NCI-H2107 (cell line): ENCODE data around the gene COL1A1.

Experiments
- DNase-seq: peaks from one replicate; lab custom pipeline; 2025; lab: John Stamatoyannopoulos, UW

The COL1A1 gene

DNA sequence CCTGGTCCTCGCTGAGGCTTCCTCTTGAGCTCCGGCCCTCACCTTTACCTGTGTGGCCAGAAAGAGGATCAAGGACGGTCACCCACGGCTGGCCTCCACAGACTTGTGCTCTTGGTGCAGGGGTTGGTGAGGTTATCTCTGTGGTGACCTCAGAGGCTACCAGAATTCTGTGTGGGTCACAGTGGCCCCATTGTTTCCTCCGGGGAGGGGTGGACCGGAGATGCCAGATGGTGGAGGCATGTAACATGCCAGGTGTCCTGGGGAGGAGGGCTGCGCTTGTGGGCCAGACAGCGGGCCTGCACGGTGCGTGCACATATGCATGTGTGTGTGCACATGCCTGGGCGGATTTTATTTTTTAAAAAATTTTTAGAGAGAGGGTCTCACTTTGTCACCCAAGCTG is 29.3 kb downstream of the COL1A1 start:
- DNase-seq, result no peak

DNA sequence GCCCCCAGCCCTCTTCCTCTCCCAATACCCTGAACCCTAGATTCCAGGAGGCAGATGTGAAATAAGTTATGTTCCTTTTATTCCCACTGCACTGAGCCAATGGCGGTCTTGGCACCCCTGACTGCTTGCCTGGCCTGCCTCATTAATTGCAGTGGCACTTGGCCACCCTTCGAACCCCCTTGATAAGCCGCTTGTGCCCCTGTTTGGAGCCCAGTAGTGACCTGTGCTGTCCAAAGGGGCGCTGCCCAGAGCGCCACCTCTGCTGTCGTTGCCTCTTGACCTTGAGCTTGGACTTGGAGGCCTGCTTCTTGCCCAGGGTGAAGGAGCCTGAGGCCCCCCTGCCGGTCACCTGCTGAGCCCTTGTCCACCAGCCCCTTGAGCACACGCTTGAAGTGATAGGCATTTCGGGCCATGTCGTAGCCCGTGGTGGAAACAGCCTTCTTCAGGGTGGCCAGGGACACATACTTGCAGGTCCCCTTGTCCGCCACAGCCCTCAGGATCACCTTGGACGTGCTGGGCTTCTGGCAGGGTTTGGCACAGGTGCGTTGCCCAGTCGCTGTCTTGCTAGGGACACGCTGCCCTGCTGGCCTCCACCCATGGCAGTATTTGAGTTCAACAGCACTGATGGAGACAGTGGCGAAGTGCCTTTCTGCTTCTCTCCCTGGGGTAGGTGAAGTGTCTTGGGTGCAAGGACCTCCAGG is 29.9 kb downstream of the COL1A1 start:
- DNase-seq, result no peak

DNA sequence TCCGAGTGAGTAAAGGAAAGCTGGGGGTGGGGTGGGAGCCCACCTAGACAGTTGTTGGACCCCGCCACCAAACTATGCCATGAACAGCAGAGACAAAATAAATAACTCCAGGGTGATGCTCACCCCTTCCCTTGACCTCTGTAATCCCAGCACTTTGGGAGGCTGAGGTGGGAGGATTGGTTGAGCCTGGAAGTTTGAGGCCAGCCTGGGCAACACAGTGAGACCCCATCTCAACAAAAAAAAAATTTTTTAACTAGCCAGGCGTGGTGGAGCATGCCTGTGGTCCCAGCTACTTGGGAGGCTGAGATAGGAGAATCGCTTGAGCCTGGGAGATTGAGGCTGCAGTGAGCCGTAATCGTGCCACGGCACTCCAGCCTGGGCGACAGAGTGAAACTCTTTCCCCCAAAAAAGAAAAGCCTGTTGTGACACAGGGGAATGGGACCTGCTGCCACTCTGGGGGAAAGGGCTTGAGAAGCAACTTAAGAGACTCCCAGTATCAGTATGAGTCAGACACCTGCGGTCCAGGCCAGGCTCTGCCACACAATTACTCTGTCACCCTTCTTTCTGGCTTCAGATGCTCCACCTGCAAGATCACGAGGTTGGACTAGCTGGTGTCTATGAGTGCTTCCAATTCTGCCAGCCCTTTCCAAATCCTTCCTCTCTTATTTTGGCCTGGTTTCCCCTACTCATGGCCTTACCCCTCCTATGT is 30.6 kb downstream of the COL1A1 start:
- DNase-seq, result no peak

DNA sequence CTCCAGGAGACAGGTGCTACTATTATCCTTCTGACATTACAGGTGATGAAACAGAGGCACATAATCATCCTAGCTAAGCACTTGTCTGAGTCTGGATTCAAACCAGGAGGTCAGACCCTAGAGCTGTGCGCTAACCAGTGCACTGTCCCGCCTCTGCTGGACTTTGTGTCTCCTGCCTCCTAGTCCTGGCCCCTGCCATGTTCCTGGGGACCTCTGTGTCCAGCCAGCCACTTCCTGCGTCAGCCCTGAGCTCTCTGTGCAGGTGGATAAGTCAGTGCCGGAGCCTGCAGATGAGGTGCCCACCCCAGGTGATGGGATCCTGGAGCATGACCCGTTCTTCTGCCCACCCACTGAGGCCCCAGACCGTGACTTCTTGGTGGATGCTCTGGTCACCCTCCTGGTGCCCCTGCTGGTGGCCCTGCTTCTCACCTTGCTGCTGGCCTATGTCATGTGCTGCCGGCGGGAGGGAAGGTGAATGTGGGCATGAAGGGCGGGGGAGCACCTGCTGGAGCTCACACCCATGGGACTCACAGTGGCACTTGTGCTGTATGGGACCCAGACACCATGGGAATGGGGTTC is 31.5 kb downstream of the COL1A1 start:
- DNase-seq, result no peak

DNA sequence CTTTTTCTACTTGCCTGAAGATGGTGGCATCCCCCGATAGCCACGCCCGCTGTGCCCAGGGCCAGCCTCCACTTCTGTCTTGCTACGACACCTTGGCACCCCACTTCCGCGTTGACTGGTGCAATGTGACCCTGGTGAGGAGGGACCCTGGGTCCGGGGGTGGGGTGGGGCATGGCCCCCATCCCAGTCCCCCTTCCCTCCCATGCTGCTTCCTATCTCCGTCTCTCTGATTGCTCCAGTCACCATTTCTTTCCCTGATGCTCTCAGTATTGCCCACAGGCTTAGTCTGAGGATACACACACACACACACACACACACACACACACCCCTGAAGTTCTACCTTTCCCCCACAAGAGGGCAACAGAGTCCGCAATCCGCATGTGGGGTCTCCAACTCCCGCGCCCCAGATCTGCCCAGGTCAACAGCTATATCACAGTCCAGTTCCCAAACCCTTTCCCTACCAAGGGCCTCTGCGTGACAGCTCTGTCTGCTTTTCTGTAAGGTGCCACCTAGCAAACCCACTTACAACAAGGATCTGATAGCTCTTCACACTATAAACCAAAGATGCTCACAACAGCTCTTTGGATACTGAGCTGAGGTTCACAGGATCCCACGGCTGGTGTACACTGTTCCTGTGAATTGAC is 32.2 kb downstream of the COL1A1 start:
- DNase-seq, result no peak

DNA sequence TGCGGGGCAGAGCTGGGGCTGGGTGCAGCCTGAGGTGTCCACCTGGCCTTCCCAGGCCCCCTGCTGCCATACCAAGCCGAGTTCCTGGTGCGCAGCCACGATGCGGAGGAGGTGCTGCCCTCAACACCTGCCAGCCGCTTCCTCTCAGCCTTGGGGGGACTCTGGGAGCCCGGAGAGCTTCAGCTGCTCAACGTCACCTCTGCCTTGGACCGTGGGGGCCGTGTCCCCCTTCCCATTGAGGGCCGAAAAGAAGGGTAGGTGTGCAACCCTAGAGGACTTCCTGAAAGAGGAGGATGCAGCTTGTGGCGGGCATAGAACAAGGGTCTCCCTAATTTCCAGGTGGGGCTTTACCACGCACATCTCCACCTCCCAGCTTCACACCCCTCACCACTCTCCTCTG is 33.1 kb downstream of the COL1A1 start:
- no peak for DNase-seq

DNA sequence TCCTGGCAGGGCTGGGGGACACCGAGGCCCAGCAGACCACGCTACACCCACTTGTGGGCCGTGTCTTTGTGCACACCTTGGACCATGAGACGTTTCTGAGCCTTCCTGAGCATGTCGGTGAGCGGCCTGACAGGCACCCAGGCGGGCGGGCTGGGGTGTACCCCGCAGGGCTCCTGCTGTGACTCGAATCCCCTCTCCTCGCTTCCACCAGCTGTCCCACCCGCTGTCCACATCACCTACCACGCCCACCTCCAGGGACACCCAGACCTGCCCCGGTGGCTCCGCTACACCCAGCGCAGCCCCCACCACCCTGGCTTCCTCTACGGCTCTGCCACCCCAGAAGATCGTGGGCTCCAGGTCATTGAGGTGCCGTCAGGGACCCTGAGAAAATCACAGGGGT is 34.1 kb downstream of the COL1A1 start:
- no peak for DNase-seq

DNA sequence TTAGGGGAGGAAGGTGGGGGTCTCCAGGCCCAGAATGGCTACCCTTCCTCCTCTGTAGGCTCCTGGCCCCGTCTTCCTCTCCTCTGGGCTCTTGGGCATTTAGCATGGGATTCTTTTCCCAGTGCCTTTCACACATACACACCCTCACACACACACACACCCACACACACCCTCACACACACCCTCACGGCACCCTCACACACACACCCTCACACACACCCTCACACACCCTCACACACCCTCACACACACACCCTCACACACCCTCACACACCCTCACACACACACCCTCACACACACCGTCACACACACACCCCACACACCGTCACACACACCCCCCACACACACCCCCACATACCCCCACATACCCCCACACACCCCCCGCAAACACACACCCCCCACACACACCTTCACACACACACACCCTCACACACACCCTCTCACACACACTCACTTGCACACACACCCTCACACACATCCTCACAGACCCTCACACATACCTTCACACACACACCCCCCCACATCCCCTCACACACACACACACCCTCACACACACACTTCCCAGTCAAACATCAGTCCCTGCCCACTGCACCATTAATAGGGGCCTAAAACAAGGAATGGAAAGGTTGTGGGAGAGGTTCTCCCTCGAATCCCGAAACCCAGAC is 34.8 kb downstream of the COL1A1 start:
- DNase-seq, result no peak

DNA sequence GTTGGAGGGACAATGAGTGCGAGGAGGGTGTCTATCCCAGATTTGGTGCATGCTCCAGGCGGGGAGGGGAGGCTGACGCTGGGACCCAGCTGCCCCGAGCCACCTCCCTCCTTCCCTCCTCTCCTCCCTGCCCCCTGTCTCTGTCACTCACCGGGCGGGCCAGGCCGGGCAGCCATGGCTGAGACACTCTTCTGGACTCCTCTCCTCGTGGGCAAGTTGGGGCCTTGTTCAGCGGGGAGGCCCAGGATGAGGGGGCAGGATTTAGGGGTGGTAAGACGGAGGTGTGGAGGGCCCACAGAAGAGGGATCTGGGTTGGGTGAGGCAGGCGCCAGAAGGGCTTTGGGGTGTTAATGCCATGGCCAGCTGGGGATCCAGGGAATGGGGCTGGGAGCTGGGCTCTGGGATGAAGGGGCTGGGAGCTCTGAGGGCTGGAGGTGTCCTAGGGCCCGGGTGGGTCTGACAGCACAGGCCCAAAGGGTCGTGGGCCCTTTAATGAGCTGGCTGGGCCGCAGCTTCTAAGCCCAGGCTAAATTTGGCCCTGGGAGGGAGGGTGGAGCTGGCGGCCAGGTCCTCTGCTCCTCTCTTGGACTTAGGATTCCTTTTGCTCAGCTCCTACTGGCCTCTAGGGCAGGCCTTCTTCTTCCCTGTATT is 35.4 kb downstream of the COL1A1 start, which contains the start of gene SGCA:
Gene SGCA (plus strand): TSS at position 139 of the 651 bp plus-strand sequence. CDS start 36 bp downstream, at position 175.
- DNase-seq, result no peak

DNA sequence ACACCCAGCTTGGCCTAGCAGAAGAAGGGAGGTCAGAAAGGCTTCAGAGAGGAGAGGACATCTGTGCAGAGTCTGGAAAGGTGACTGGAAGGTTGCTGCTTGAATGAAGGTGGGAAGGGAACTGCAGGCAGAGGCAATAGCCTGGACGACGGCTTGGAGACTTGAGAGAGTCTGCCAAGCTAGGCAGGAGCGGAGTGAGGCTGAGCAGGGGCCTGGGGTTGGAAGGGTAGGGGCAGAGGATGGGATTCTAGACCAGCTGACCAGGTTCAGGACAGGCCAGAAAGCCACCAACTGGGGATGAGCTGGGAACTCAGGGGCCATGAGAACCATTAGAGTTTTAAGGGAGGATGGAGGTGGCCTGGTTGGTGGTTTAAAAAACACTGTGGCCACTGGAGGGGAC is 36.0 kb downstream of the COL1A1 start:
- no peak for DNase-seq

DNA sequence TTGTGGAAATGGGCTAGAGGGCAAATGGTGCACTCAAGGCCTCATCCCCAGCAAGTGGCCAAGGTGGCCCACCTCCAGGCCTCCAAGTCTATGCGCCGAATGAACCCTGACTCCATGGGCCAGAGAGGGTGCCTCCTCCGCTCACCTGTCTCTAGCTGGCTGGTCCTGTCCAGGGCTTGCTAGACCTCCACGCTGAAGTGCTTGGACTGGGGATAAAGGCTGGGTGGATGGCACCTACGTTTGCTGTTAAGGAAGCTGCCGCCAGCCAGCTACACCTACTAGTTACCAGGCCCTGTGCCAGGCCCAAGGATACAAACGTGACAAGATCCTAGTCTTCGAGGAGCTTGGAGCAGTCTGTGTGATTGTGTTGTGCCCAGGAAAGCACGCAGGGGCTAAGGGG is 36.4 kb downstream of the COL1A1 start:
- no peak for DNase-seq

DNA sequence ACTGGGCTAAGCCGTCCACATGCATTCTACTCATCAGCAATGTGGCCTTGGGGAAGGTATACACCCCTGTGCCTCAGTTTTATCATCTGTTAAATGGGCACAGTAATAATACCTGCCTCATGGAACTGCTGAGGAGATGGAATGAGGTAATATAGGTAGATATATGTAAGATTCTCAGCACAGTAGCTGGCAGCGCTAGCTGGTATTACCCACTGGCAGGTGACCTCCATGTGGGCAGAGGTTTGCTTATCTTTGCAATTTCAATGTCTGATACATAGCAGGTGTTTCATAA is 36.8 kb downstream of the COL1A1 start:
- no peak for DNase-seq

DNA sequence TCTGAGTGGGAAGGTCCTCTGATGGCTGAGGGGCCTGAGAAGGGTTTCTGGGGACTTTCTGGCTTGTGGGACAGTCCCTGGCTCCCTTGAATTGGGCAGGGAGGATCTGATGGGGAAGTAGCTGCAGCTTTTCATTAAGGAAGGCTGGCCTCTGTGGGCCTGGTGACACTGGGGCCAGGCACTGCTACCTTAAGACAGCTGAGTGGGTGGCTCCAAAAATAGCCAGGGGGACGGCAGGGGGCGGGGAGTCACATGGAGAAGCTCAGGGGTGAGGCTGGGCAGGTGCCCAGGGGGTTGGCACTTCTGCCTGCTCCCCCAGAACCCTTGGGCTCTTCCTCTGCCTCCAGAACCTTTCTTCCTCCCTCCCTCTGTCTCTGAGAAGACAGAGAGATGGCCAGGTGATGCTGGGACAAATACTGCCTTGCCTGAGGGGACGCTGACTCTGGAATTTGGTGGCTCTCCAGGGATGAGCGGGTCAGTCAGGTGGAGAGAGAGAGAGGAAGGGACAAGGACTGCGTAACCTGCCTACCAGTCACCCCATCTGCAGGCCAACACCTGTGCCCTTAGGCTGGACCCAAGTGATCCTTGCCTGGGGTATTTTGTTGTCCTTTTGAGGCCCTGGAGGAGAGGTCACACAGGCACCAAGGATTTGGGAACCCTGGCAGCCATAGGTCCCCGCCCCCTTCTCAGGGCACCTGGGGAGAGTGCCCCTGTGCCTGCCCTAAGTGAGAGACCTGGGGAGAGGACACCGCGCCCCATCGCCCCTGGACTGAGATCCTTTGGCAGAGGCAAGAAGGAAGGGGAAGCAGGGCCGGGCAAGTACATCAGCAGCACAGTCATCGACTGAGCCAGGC is 37.4 kb downstream of the COL1A1 start:
- no peak for DNase-seq

DNA sequence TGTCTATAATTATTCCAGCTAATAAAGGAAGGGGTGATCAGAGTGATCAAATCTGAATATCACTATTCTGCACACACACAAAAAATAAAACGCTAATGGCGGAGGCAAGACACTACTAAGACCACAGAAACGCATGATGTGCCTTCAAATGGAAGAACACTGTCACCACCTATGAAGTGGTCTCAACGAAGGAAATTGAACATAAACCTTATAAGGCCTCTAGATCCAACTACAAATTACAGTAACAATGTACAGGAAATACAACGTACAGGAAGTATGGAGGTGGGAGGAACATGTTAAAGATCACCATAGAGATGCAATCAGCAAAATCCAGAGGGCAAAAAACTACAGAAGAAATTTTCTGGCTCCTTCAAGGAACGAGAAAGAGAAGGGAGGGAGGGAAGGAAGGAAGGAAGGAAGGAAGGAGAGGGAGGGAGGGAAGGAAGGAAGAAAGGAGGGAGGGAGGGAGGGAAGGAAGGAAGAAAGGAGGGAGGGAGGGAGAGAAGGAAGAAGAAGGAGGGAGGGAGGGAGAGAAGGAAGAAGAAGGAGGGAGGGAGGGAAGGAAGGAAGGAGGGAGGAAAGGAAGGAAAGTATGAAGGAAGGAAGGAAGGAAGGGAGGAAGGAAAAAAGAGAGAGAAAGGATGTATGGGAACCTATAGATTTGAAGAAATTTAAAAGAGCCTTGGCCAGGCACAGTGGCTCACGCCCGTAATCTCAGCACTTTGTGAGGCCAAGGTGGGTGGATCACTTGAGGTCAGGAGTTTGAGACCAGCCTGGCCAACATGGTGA is 38.8 kb downstream of the COL1A1 start:
- no peak for DNase-seq

DNA sequence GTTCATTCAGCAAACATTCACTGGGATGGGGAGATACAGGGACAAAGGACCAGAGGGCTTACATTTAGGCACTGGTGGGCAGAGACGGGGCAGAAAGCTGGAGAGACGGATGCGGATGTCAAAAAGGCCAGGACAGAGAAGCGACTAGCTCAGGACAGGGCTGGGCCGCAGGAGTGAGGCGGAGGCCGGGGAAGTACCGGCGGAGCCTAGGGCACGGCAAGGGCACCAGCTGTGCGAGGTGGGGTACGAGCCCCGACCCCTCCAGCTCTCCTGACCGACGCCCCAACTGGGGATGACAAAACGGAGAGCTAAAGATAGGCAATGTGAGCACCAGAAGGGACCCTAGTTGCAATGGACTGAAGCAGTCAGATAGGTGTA is 39.5 kb downstream of the COL1A1 start:
- DNase-seq, result no peak

DNA sequence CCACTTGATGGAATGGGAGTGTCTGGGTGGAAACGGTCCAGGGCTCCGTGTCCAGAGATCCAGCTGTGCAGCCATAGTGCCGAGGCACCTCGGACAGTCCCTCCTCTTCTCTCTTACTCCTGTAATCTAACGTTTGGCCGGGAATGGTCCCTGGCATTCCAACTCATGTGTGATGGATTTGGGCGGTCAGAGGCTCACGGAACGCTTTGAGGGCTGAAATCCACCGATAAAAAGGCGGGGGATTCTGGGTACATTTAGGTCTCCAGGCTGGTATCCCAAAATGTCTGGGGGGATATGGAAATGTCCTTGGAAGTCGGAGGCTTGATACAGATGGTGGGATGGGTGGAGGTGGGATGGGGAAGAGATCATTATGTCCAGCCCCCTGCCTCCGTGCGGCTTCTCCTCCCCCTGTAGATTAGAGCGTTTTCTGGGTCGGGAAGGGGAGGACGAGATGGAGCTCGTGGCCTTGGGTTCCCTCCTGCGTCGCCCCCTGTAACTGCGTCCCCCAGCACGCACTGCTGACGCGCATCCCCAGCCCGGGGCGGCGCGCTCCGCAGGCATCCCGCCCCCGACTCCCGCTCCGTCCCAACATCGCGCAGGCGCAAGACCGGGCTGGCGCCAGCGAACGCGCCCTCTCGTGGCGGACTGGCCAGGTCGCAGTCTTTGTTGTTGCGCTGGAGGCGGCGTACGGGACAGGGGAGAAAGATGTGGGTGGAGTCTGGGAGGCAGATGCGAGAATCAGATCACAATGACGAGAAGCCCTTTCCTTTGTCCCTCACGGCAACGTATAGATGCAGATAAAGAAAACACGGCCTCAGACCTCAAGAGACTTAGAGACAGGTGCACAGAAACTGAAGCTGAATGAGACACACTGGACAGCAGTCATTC is 40.2 kb downstream of the COL1A1 start:
- peak; percentile 73 for DNase-seq

DNA sequence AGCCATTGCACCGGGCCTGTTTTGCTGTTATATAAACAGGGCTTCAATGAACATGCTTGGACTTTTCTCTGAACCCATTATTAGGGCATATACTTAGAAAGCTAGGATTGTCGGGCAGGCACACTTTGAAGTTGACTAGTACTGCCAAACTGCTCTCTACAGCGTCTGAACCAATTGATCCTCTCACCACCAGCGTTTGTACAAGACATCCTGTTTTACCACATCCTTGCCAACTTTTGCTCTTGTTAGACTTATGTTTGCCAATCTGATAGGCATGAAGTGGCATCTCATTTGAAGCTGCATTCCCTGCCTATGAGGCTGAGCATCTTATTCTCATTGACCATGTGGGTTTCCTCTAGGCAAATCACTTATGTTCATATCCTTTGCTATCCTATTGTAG is 43.5 kb downstream of the COL1A1 start:
- no peak for DNase-seq

DNA sequence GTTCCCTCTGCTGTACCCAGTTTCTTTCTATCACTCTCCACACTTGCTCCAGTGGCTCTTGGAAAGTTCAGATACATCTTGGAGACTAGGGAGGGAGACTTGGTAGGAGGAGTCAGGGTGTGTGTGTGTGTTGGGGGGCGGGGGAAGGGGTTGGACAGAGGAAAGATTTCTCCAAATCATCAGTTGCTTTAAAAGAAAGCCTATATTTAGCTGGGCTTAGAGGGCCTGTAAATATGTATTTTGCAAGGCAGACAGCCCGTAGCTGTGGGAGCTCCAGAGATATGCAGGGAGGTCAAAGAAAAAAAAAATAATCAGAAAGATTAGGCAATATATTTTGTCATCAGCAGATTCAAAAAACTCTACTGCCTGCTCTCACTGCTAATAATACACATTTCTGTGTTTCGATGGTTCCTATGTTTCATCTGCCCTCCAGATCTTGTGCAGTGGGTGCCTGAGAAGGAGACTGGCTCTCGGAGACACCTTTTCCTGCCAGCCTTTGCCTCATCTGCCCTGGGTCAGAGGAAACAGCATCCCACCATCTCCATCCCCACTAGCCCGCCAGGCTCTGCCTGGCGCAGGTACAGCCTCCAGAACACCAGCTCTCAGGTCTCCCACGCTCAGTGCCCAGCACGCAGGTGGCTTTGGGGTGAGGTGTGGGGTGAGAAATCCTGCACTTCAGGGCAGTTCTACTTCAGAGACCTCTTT is 46.2 kb downstream of the COL1A1 start:
- DNase-seq, result no peak

DNA sequence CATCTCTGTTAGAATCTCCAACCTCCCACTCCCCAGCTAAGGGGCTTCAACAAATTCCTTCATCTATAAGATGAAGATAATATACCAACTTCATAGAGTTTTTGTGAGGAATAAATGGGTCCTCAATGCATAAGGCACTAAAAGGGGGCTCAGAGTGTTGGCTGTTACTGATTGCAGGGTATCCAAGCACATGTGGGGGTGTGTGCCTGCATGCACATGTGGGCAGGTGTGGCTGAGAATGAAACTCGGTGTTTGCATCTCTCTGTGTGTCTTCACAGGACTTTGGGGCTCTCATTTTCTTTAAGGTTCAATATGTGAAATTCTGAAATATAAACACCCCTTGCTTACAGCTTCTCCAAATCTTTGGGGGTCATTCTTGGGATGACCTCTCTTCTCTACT is 46.8 kb downstream of the COL1A1 start:
- DNase-seq, result no peak
